ENCODE results near the gene MFSD11. TPM values are rescaled to one million over a fixed set of nuclear protein-coding genes. Genes with fewer than 3 reads are reported as not detected.
"Not testable (repeated sequence)": the region's sequence is repeated elsewhere in the genome, so short reads cannot be mapped to it uniquely, and the experiment has no call there.

MFSD11 gene
- total and polyA plus RNA-seq, 4 donors, result 12.0 to 57.5 (median 25.0) TPM

- no peak for DNase-seq
- H3K27ac ChIP-seq (ENCODE audit: low read depth in 1 of 2, low read length in 1 of 2), result no peak overlapping the region
- WGBS, 2 donors, result 91 to 96% methylated on average over 10 of the region's 10 CpGs
These were observed 16.5 kb upstream of the MFSD11 start for GRCh38 chr17:76721463-76721862.

GRCh38 chr17:76722279-76722678 lies 15.6 kb upstream of the MFSD11 start:
- 94 to 97% methylated on average over 8 of the region's 8 CpGs for WGBS, 2 donors
- Histone ChIP-seq H3K27ac (ENCODE audit: low read depth in 1 of 2, low read length in 1 of 2) (no peak overlapping the region), H3K9me3 (ENCODE audit: control insufficient read depth in 4 of 4, insufficient read depth in 3 of 4, low read length in 3 of 4) (no peaks in the 10 kb centered on the region), H3K4me1 (ENCODE audit: control insufficient read depth in 5 of 5, insufficient read depth in 5 of 5, low read length in 5 of 5) (peaks cover 2 to 9% (median 5%) of the 10 kb centered on the region in 5 donors), H3K36me3 (ENCODE audit: control insufficient read depth in 4 of 4, insufficient read depth in 4 of 4, low read length in 4 of 4) (peaks cover 39 to 50% (median 45%) of the 10 kb centered on the region in 4 donors), H3K4me3 (no peak overlapping the region), H3K27me3 (ENCODE audit: control insufficient read depth in 3 of 3, insufficient read depth in 3 of 3, low read length in 2 of 3) (no peaks in the 10 kb centered on the region), H3K9ac (ENCODE audit: insufficient read depth in 1 of 2, low read length in 2 of 2) (no peak overlapping the region)
- no peak for TF ChIP-seq CTCF (IDR thresholded peaks at IDR 0.05; ENCODE audit: control extremely low read depth, extremely low read depth)
- DNase-seq, result no peak
- no peak for ATAC-seq (ENCODE audit: insufficient read depth, low FRiP score)

More at GRCh38 chr17:76721463-76721862, 16.5 kb upstream of the MFSD11 start:
- Histone ChIP-seq H3K4me3 (no peak overlapping the region), H3K9ac (ENCODE audit: insufficient read depth in 1 of 2, low read length in 2 of 2) (no peak overlapping the region), H3K27me3 (ENCODE audit: control insufficient read depth in 3 of 3, insufficient read depth in 3 of 3, low read length in 2 of 3) (no peaks in the 10 kb centered on the region), H3K4me1 (ENCODE audit: control insufficient read depth in 5 of 5, insufficient read depth in 5 of 5, low read length in 5 of 5) (peaks cover 2 to 7% (median 6%) of the 10 kb centered on the region in 5 donors), H3K36me3 (ENCODE audit: control insufficient read depth in 4 of 4, insufficient read depth in 4 of 4, low read length in 4 of 4) (peaks cover 47 to 54% (median 49%) of the 10 kb centered on the region in 4 donors), H3K9me3 (ENCODE audit: control insufficient read depth in 4 of 4, insufficient read depth in 3 of 4, low read length in 3 of 4) (no peaks in the 10 kb centered on the region)
- TF ChIP-seq CTCF (IDR thresholded peaks at IDR 0.05; ENCODE audit: control extremely low read depth, extremely low read depth), result no peak
- no peak for ATAC-seq (ENCODE audit: insufficient read depth, low FRiP score)

- not testable (repeated sequence) for ATAC-seq (ENCODE audit: insufficient read depth, low FRiP score); H3K9ac ChIP-seq (ENCODE audit: insufficient read depth in 1 of 2, low read length in 2 of 2); H3K27ac ChIP-seq (ENCODE audit: low read depth in 1 of 2, low read length in 1 of 2); H3K9me3 ChIP-seq (ENCODE audit: control insufficient read depth in 4 of 4, insufficient read depth in 3 of 4, low read length in 3 of 4); H3K4me3 ChIP-seq; DNase-seq; H3K27me3 ChIP-seq (ENCODE audit: control insufficient read depth in 3 of 3, insufficient read depth in 3 of 3, low read length in 2 of 3)
- peaks cover 2 to 16% (median 11%) of the 10 kb centered on the region in 5 donors for H3K4me1 ChIP-seq (ENCODE audit: control insufficient read depth in 5 of 5, insufficient read depth in 5 of 5, low read length in 5 of 5)
- 96 to 99% methylated on average over 8 of the region's 8 CpGs for WGBS, 2 donors
- peaks cover 37 to 46% (median 42%) of the 10 kb centered on the region in 4 donors for H3K36me3 ChIP-seq (ENCODE audit: control insufficient read depth in 4 of 4, insufficient read depth in 4 of 4, low read length in 4 of 4)
These were observed 14.9 kb upstream of the MFSD11 start for GRCh38 chr17:76722977-76723376.

- DNase-seq, result no peak
These were observed 14.1 kb upstream of the MFSD11 start for GRCh38 chr17:76723812-76724211.

More at GRCh38 chr17:76723812-76724211, 14.1 kb upstream of the MFSD11 start:
- H3K9me3 ChIP-seq (ENCODE audit: control insufficient read depth in 4 of 4, insufficient read depth in 3 of 4, low read length in 3 of 4), result no peaks in the 10 kb centered on the region
- peaks cover 2 to 18% (median 11%) of the 10 kb centered on the region in 5 donors for H3K4me1 ChIP-seq (ENCODE audit: control insufficient read depth in 5 of 5, insufficient read depth in 5 of 5, low read length in 5 of 5)
- ATAC-seq (ENCODE audit: insufficient read depth, low FRiP score), result no peak
- H3K9ac ChIP-seq (ENCODE audit: insufficient read depth in 1 of 2, low read length in 2 of 2), result no peak overlapping the region
- 94 to 97% methylated on average over 9 of the region's 9 CpGs for WGBS, 2 donors
- H3K36me3 ChIP-seq (ENCODE audit: control insufficient read depth in 4 of 4, insufficient read depth in 4 of 4, low read length in 4 of 4), result peaks cover 30 to 41% (median 37%) of the 10 kb centered on the region in 4 donors
- no peak for TF ChIP-seq CTCF (IDR thresholded peaks at IDR 0.05; ENCODE audit: control extremely low read depth, extremely low read depth)
- H3K27me3 ChIP-seq (ENCODE audit: control insufficient read depth in 3 of 3, insufficient read depth in 3 of 3, low read length in 2 of 3), result no peaks in the 10 kb centered on the region
- no peak overlapping the region for H3K4me3 ChIP-seq
- no peak overlapping the region for H3K27ac ChIP-seq (ENCODE audit: low read depth in 1 of 2, low read length in 1 of 2)

All from lung (tissue), 12 donors.